ENCODE data around the gene PZP. TPM values are rescaled to one million over a fixed set of nuclear protein-coding genes. Genes with fewer than 3 reads are reported as not detected.

Gene PZP
- total and polyA plus RNA-seq, 7 donors, result 0.11 to 0.25 (median 0.17) TPM

DNA sequence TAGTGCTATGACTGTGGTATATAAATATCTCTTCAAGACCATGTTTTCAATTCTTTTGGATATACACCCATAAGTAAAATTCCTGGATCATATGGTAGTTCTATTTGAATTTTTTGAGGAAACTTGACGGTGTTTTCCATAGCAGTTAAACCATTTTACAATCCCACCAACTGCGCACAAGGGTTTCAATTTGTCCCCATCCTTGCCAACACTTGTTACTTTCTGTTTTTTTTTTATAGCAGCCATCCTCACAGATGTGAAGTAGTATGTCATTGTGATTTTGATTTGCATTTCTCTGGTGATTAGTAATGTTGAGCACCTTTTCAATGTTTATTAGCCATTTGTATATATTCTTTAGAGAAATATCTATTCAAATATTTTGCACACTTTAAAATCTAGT, 78.0 kb downstream of the PZP start:
- peaks cover 3% of the 10 kb centered on the region for H3K9me3 ChIP-seq
- ATAC-seq, result no peak
- 44 to 92% (median 70%) methylated on average over 2 of the region's 2 CpGs for WGBS, 3 donors
- H3K27ac ChIP-seq, result no peak overlapping the region
- H3K4me3 ChIP-seq, result no peak overlapping the region
- H3K27me3 ChIP-seq (ENCODE audit: insufficient read depth in 3 of 3, low read length in 2 of 3), result no peaks in the 10 kb centered on the region
- DNase-seq, result no peak
- intact Hi-C loops (cut with DNase I), result no loop called here
- no peaks in the 10 kb centered on the region for H3K4me1 ChIP-seq
- TF ChIP-seq, protein P1, sequence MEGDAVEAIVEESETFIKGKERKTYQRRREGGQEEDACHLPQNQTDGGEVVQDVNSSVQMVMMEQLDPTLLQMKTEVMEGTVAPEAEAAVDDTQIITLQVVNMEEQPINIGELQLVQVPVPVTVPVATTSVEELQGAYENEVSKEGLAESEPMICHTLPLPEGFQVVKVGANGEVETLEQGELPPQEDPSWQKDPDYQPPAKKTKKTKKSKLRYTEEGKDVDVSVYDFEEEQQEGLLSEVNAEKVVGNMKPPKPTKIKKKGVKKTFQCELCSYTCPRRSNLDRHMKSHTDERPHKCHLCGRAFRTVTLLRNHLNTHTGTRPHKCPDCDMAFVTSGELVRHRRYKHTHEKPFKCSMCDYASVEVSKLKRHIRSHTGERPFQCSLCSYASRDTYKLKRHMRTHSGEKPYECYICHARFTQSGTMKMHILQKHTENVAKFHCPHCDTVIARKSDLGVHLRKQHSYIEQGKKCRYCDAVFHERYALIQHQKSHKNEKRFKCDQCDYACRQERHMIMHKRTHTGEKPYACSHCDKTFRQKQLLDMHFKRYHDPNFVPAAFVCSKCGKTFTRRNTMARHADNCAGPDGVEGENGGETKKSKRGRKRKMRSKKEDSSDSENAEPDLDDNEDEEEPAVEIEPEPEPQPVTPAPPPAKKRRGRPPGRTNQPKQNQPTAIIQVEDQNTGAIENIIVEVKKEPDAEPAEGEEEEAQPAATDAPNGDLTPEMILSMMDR (IDR thresholded peaks at IDR 0.05), result no peak
- H3K36me3 ChIP-seq (ENCODE audit: insufficient read depth in 1 of 2, low read depth in 1 of 2), result no peaks in the 10 kb centered on the region

DNA sequence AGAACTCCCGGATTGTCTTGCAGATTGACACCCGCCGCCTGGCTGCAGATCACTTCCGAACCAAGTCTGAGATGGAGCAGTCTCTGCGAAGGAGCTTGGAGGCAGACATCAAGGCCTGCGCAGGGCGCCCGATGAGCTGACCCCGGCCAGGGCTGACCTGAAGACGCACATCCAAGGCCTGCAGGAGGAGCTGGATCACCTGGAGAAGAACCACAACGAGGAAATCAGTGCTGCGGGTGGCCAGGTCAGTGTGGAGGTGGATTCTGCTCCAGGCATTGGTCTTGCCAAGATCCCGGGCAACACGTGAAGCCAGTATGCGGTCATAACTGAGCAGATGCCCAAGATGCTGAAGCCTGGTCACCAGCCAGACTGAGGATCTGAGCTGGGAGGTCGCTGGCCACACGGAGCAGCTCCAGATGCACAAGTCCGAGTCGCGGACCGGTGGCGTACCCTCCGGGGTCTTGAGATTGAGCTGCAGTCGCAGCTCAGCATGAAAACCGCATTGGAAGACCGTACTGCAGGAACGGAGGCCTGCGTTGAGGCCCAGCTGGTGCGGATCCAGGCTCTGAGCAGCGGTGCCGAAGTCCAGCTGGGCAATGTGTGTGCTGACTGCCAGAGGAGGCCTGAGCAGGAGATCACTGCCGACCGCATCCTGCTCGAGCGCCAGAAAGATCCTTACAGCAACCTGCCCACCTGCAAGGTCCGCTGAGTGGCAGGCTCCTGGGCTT, 80.1 kb downstream of the PZP start:
- Histone ChIP-seq H3K4me1 (no peaks in the 10 kb centered on the region), H3K27ac (no peak overlapping the region), H3K36me3 (ENCODE audit: insufficient read depth in 1 of 2, low read depth in 1 of 2) (no peaks in the 10 kb centered on the region), H3K27me3 (ENCODE audit: insufficient read depth in 3 of 3, low read length in 2 of 3) (no peaks in the 10 kb centered on the region), H3K4me3 (no peak overlapping the region), H3K9me3 (peaks cover 3% of the 10 kb centered on the region)
- 94 to 95% (median 94%) methylated on average over 36 of the region's 36 CpGs for WGBS, 3 donors
- DNase-seq (peak in 1 of 2 donors; percentile 33), ATAC-seq (no peak)
- intact Hi-C loops (cut with DNase I), result no loop called here
- TF ChIP-seq, protein P1 (IDR thresholded peaks at IDR 0.05), result no peak

DNA sequence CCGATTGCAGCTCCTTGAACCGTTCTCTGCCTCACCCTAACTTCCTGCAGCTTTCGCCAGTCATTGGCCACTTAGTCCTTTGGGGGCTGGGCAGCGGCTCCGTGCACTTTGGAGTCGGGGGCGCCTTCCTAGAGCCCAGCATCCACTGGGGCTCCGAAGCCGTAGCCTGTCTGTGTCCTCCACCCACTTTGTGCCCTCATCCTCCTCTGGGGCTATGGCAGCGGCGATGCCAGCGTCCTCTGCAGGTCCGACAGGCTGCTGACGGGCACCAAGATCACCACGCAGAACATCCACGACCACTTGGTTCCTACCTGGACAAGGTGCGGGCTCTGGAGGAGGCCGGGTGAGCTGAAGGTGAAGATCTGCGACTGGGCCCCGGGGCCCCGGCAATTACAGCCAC, 80.7 kb downstream of the PZP start:
- intact Hi-C loops (cut with DNase I), result no loop called here
- DNase-seq (peak in 1 of 2 donors; percentile 30), ATAC-seq (no peak)
- Histone ChIP-seq H3K36me3 (ENCODE audit: insufficient read depth in 1 of 2, low read depth in 1 of 2) (no peaks in the 10 kb centered on the region), H3K27ac (no peak overlapping the region), H3K9me3 (peaks cover 3% of the 10 kb centered on the region), H3K4me3 (no peak overlapping the region), H3K4me1 (no peaks in the 10 kb centered on the region), H3K27me3 (ENCODE audit: insufficient read depth in 3 of 3, low read length in 2 of 3) (no peaks in the 10 kb centered on the region)
- 96 to 97% (median 96%) methylated on average over 21 of the region's 21 CpGs for WGBS, 3 donors
- TF ChIP-seq, protein P1 (IDR thresholded peaks at IDR 0.05), result no peak

DNA sequence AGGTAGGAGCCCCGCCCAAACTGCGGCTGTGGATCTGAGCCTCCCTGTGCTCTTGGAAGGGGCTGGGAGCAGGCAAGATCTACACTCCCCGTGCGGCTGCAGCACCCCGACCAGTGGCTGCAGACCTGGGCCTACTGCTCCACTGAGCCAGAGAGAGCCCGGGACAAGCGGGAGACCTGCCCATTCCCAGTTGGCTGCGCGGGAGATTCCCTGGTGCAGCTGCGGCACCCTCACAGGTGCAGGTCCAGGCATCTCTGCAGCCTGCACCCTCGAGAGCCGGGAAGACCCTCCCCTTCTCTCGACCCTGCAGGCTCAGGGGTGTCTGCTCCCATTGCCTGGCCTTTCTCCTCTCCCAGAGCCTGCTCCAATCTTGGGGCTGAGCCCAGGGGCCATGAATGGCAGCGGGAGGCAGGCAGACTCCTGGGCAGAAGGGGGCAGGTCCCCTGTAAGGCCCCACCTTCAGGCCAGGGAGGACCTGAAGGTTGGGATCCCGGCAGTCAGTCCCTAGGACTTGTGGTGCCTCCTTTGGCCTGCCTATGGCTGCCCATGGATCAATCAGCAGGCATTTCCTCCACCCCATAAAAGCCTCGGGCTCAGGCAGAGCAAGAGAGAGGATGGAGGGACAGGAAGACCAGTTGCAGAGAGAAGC, 83.7 kb downstream of the PZP start:
- Histone ChIP-seq H3K27ac (no peak overlapping the region), H3K4me3 (no peak overlapping the region), H3K4me1 (peaks cover 7% of the 10 kb centered on the region), H3K9me3 (no peaks in the 10 kb centered on the region), H3K36me3 (ENCODE audit: insufficient read depth in 1 of 2, low read depth in 1 of 2) (no peaks in the 10 kb centered on the region), H3K27me3 (ENCODE audit: insufficient read depth in 3 of 3, low read length in 2 of 3) (no peaks in the 10 kb centered on the region)
- no peak for ATAC-seq
- TF ChIP-seq, protein P1 (IDR thresholded peaks at IDR 0.05), result no peak
- intact Hi-C loops (cut with DNase I), result no loop called here
- WGBS, 3 donors, result 83 to 88% (median 87%) methylated on average over 15 to 16 of the region's 16 CpGs
- DNase-seq, result peak in 1 of 2 donors; percentile 48

Data from psoas muscle (tissue), 8 donors.